Calu3 (cell line): ENCODE measurements around the gene KIF20B. TPM values are rescaled to one million over a fixed set of nuclear protein-coding genes. Genes with fewer than 3 reads are reported as not detected.
"Not testable (repeated sequence)": the region's sequence is repeated elsewhere in the genome, so short reads cannot be mapped to it uniquely, and the experiment has no call there.

Source experiments
- BruUV-seq: library from RNA; stranded (reverse); fragments of 400-500 nt; replicated peaks from 2 replicates; lab custom pipeline; 2021; lab: Mats Ljungman, UMichigan
- CTCF ChIA-PET: fragments of 300-600 bp; sonication (Branson Sonifier 250); formaldehyde crosslinking; loops from one replicate; lab custom pipeline; 2022; ENCODE audit warnings: antibody characterized with exemption; lab: Charles Lee
- DNase-seq: peaks from one replicate; pipeline ENCODE4 v3.0.0; 2022
- H3K27ac Mint-ChIP-seq: one replicate; pipeline ENCODE4 v1.8.0; 2022; ENCODE audit warnings: mixed read lengths; ENCODE audit not compliant: unreplicated experiment
- H3K27me3 Mint-ChIP-seq: one replicate; pipeline ENCODE4 v1.8.0; 2022; ENCODE audit warnings: mixed read lengths; ENCODE audit not compliant: unreplicated experiment
- H3K36me3 Mint-ChIP-seq: one replicate; pipeline ENCODE4 v1.8.0; 2022; ENCODE audit warnings: mild to moderate bottlenecking, moderate library complexity, mixed read lengths; ENCODE audit not compliant: insufficient read depth, unreplicated experiment
- H3K4me1 Mint-ChIP-seq: one replicate; pipeline ENCODE4 v1.8.0; 2022; ENCODE audit warnings: mild to moderate bottlenecking, low read depth, mixed read lengths; ENCODE audit not compliant: unreplicated experiment
- H3K4me3 Mint-ChIP-seq: one replicate; pipeline ENCODE4 v1.8.0; 2022; ENCODE audit warnings: mild to moderate bottlenecking, low read depth, moderate library complexity, mixed read lengths; ENCODE audit not compliant: unreplicated experiment
- H3K9me3 Mint-ChIP-seq: one replicate; pipeline ENCODE4 v1.8.0; 2022; ENCODE audit warnings: low read depth, mixed read lengths; ENCODE audit not compliant: unreplicated experiment
- intact Hi-C: fragments of 100-400 bp; cut with micrococcal nuclease; formaldehyde crosslinking; loops from one replicate; pipeline ENCODE4 v1.10.0; 2022; ENCODE audit not compliant: unreplicated experiment
- total RNA-seq: library from RNA; stranded (reverse); gene quantifications from 2 replicates; pipeline ENCODE4 v1.2.3, GENCODE V29; 2022
- TF ChIP-seq, protein P1 (sequence below): fragments of 200-600 bp; IDR thresholded peaks from one replicate; pipeline ENCODE4 v1.8.0; 2022; ENCODE audit warnings: antibody characterized with exemption; ENCODE audit not compliant: unreplicated experiment

The KIF20B gene
- total RNA-seq, 1 experiment from 2014 or later = 39.9 TPM

DNA sequence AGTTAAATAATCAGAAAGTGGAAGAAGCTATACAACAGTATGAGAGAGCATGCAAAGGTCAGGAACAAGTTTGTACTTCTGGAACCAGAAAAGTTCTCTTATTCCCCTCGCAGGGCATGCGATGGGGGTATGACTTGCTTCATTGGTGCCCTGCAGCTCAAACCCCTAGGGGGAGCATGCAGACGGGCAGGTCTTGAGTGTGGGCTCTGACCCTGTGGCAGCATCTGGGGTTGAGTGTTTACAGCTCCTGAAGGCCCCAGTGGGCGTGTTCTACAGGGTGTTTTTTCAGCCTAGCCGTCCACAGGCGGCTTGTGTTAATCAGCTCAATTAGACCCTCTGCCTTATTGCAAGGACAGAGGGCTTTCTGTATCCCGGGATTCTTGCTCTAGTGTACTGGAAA is 44.5 kb downstream of the KIF20B start:
- TF ChIP-seq, protein P1, sequence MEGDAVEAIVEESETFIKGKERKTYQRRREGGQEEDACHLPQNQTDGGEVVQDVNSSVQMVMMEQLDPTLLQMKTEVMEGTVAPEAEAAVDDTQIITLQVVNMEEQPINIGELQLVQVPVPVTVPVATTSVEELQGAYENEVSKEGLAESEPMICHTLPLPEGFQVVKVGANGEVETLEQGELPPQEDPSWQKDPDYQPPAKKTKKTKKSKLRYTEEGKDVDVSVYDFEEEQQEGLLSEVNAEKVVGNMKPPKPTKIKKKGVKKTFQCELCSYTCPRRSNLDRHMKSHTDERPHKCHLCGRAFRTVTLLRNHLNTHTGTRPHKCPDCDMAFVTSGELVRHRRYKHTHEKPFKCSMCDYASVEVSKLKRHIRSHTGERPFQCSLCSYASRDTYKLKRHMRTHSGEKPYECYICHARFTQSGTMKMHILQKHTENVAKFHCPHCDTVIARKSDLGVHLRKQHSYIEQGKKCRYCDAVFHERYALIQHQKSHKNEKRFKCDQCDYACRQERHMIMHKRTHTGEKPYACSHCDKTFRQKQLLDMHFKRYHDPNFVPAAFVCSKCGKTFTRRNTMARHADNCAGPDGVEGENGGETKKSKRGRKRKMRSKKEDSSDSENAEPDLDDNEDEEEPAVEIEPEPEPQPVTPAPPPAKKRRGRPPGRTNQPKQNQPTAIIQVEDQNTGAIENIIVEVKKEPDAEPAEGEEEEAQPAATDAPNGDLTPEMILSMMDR = no peak
- no TSS peak for BruUV-seq
- Mint-ChIP-seq H3K27ac (no peak overlapping the region), H3K27me3 (no peaks in the 10 kb centered on the region), H3K4me1 (no peaks in the 10 kb centered on the region), H3K36me3 (peaks cover 10% of the 10 kb centered on the region), H3K9me3 (no peaks in the 10 kb centered on the region), H3K4me3 (no peak overlapping the region)
- no peak for DNase-seq
- intact Hi-C loops = no loop called here
- CTCF ChIA-PET = no interaction called here

GRCh38 chr10:89750441-89750840 is 49.1 kb downstream of the KIF20B start:
- CTCF ChIA-PET = interaction anchor here (0.6 kb wide), 1 partner anchor 11 kb away, joined by 3 read pairs; no protein-coding TSS in a partner anchor
- no peak overlapping the region for H3K27ac Mint-ChIP-seq
- intact Hi-C loops = no loop called here
- no peaks in the 10 kb centered on the region for H3K27me3 Mint-ChIP-seq
- BruUV-seq = no TSS peak
- peaks cover 5% of the 10 kb centered on the region for H3K36me3 Mint-ChIP-seq
- DNase-seq = no peak
- H3K9me3 Mint-ChIP-seq = no peaks in the 10 kb centered on the region
- TF ChIP-seq, protein P1 = no peak
- no peaks in the 10 kb centered on the region for H3K4me1 Mint-ChIP-seq
- no peak overlapping the region for H3K4me3 Mint-ChIP-seq

- Mint-ChIP-seq H3K4me3 (no peak overlapping the region), H3K27ac (no peak overlapping the region)
- intact Hi-C loops = no loop called here
These were observed 54.0 kb downstream of the KIF20B start for GRCh38 chr10:89755374-89755773.

GRCh38 chr10:89759531-89759930 is 58.1 kb downstream of the KIF20B start:
- Mint-ChIP-seq H3K4me3 (no peak overlapping the region), H3K27me3 (no peaks in the 10 kb centered on the region), H3K27ac (no peak overlapping the region), H3K9me3 (peaks cover 2% of the 10 kb centered on the region), H3K4me1 (no peaks in the 10 kb centered on the region), H3K36me3 (no peaks in the 10 kb centered on the region)
- TF ChIP-seq, protein P1 = no peak
- CTCF ChIA-PET = no interaction called here
- no peak for DNase-seq
- intact Hi-C loops = no loop called here
- no TSS peak for BruUV-seq

More at GRCh38 chr10:89755374-89755773, 54.0 kb downstream of the KIF20B start:
- H3K36me3 Mint-ChIP-seq = no peaks in the 10 kb centered on the region
- no peaks in the 10 kb centered on the region for H3K9me3 Mint-ChIP-seq
- TF ChIP-seq, protein P1 = no peak
- H3K4me1 Mint-ChIP-seq = no peaks in the 10 kb centered on the region
- BruUV-seq = no TSS peak
- DNase-seq = no peak
- CTCF ChIA-PET = no interaction called here
- H3K27me3 Mint-ChIP-seq = no peaks in the 10 kb centered on the region

- H3K9me3 Mint-ChIP-seq, intact Hi-C loops, H3K4me1 Mint-ChIP-seq, H3K36me3 Mint-ChIP-seq, CTCF ChIA-PET, H3K27me3 Mint-ChIP-seq, H3K4me3 Mint-ChIP-seq, H3K27ac Mint-ChIP-seq, BruUV-seq, DNase-seq: not testable (repeated sequence)
These were observed 62.3 kb downstream of the KIF20B start for GRCh38 chr10:89763671-89764070.
